GM12865 (cell line): ENCODE data around the gene FSTL4.

ENCODE experiments used
- DNase-seq: peaks from one replicate; pipeline ENCODE4 v3.0.0; 2010; ENCODE audit warnings: low read depth
- H3K4me3 ChIP-seq: 2 replicates; pipeline ENCODE4 v1.5.1; 2011; ENCODE audit warnings: mild to moderate bottlenecking, low read depth, low read length, control low read depth
- TF ChIP-seq, protein P1 (sequence below): IDR thresholded peaks from 2 replicates; pipeline ENCODE4 v1.5.1; 2011; ENCODE audit warnings: low read length, control low read depth, low read depth, inconsistent platforms; ENCODE audit not compliant: insufficient read depth; ENCODE audit errors: missing control alignments

Gene FSTL4

DNA sequence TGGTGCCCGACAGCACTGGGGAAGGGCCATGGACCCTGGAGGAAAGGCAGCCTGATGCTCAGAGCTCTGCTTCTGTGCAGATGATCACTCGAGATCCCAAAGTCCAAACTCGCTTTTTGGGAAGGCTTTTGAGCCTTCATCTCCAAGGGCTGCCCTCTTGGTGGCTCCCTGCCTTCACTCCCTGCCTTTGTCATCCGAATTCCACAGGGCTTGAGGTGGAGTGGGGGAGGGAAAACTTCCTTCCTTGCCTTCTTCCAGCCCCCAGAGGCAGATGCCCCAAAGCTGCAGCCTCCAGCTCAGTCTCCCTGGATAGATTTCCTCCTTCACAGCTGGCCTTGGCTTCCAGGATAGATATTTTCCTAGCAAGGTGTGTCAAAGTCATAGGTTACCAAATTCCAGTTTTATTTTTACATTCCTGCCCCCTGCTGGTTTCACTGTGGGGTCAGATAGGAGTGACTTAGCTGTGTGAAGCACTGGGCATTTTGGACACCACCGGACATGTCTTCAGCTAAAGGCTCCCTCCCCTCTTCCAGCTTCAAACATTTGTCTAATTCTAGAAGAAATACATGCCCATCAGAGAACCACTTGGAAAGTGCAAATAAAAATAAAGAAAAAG lies 292.3 kb downstream of the FSTL4 start:
- TF ChIP-seq, protein P1, sequence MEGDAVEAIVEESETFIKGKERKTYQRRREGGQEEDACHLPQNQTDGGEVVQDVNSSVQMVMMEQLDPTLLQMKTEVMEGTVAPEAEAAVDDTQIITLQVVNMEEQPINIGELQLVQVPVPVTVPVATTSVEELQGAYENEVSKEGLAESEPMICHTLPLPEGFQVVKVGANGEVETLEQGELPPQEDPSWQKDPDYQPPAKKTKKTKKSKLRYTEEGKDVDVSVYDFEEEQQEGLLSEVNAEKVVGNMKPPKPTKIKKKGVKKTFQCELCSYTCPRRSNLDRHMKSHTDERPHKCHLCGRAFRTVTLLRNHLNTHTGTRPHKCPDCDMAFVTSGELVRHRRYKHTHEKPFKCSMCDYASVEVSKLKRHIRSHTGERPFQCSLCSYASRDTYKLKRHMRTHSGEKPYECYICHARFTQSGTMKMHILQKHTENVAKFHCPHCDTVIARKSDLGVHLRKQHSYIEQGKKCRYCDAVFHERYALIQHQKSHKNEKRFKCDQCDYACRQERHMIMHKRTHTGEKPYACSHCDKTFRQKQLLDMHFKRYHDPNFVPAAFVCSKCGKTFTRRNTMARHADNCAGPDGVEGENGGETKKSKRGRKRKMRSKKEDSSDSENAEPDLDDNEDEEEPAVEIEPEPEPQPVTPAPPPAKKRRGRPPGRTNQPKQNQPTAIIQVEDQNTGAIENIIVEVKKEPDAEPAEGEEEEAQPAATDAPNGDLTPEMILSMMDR: no peak
- H3K4me3 ChIP-seq: no peak overlapping the region
- DNase-seq: peak; percentile 14

DNA sequence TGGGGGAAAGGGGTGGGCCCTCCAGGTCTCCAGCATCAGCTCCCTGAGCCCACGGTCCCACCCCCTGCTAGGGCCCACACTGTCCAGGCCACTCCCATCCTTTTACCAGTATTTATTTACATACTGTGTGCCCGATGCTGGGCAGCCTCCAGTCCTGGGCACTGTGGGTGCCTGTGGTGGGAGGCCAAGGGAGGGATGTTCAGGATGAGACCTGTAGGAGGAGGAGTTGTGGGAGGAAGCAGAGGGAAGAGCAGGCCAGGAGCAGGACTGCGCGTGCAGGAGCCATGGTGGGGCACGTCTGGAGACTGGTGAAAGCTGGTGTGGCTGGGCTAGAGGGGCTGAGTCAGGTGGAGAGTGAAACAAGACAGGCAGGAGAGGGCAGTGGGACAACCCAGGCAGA lies 293.1 kb downstream of the FSTL4 start:
- DNase-seq: no peak
- H3K4me3 ChIP-seq: no peak overlapping the region
- TF ChIP-seq, protein P1: no peak

DNA sequence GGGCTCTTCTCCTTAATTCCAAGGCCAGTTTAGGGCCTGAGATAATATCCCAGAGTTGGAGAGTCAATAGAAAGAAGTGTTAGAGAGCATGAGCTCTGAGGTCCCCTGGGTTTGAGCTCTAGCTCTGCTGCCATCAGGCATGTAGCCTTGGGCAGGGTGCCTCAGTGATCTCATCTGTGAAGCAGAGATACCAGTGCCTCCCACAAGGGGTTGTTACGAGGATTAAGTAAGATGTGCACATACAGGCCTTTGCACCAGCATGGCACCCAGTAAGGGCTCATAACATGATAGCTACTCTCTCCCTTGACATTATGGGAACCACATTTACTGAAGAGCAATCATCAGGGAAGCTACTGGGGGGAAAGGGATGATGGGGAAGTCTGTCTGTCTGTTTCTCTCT lies 294.8 kb downstream of the FSTL4 start:
- no peak overlapping the region for H3K4me3 ChIP-seq
- no peak for DNase-seq
- TF ChIP-seq, protein P1: no peak

DNA sequence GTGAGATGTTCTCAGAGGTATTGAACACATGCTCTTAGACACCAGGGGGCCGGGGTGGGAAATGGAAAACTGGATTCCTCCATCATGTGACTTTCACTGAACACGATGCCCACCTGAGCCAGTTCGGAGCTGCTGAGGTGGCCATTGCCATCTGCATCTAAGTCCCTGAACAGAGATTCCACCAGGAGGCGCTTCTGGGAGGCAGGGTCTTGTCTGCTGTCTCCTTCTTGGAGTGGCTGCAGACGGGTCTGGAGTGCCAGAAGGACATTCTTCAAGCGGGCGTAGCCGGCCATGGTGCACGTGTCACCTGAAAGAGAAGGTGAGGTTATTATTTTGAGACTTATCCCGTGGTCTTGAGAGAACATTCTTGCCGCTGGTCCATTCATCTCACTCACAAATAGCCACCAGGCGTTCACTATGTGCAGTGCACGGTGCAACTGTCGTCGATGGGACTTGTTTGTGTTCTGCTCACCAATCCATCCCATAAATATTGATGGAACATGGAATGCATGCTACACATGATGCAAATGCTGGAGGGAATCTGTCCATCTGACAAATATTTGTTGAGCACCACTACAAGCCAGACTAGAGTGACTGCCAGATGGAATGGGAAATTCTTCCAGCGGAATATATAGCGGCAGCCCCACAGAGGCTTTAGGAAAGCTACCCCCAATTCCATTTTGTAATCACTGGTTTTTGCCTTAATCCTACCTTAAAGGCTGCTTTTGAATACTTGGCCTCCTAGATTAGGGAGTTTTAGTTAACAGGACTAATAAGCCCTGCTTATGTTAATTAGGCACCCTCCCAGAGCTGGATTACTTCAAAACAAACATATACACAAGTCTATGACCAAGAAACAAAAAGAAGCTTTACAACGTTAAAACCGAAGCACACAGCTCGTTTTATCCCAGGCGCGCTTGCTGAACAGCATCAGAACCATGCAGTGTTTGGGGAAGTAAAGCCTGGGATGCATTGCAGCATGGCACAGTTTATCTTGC lies 295.7 kb downstream of the FSTL4 start:
- peak; percentile 15 for DNase-seq
- no peak overlapping the region for H3K4me3 ChIP-seq
- TF ChIP-seq, protein P1: peak; percentile 32

DNA sequence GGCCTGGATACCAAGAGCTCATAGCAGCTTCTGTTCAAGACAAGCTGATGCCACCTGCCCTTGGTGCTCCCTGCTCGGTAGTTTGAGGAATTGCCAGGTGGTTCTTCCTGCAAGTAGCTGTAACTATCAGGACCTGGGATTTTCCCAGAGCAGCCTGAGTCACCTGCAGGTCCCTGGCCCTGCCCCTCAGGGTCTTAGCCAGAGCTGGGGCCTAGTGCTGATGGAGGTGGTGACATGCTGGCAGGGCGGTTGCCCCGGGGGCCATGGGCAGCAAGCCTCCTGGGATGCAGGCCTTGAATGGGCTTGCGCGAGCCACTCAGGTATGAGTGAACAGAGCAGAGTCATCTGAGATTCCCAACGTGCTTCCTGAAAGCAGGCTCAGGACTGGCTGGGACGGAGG lies 298.3 kb downstream of the FSTL4 start:
- H3K4me3 ChIP-seq: no peak overlapping the region
- no peak for DNase-seq
- TF ChIP-seq, protein P1: no peak

DNA sequence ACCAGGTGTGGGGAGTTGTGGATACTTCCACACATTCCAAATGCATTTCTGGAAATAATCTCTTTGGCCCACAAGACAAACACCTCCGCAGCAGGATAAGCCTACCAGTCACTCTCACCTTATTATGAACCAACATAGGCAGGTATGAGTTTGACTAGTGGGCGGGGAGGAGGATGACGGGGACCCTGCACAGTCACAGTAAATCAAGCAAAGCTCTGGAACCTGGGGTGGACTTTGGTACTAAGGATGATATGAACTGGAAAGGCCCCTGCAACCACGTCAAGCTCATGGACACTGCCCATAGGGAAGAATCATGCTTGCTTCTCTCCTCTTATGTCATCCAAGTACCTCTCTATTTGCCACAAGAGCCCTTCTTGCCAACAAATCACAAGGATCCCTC lies 301.2 kb downstream of the FSTL4 start:
- no peak for DNase-seq
- TF ChIP-seq, protein P1: no peak

More for the DNA sequence above, 301.2 kb downstream of the FSTL4 start:
- no peak overlapping the region for H3K4me3 ChIP-seq
